GM12878 (cell line): ENCODE results near the gene DUOXA1. TPM values are rescaled to one million over a fixed set of nuclear protein-coding genes. Genes with fewer than 3 reads are reported as not detected.
"Not testable (repeated sequence)": the region's sequence is repeated elsewhere in the genome, so short reads cannot be mapped to it uniquely, and the experiment has no call there.

Source experiments
- ATAC-seq: fragments of 200-7000 bp; cut with Tn5 transposase; 3 replicates; pipeline ENCODE4 v1.9.1; 2020; ENCODE audit warnings: mild to moderate bottlenecking, moderate library complexity
- BruUV-seq: library from RNA; stranded (reverse); fragments of 400-500 nt; replicated peaks from 2 replicates; lab custom pipeline; 2021; lab: Mats Ljungman, UMichigan
- CTCF ChIA-PET: fragments of 300-600 bp; sonication (Branson Sonifier 250); formaldehyde crosslinking; extraction: SDS; loops from one replicate; lab custom pipeline; 2021; ENCODE audit warnings: inconsistent platforms; lab: Yijun Ruan, JAX
- POLR2A ChIA-PET: fragments of 350-600 bp; formaldehyde crosslinking; extraction: SDS; loops from one replicate; lab custom pipeline; 2021; ENCODE audit warnings: inconsistent platforms; lab: Charles Lee
- RAD21 ChIA-PET: fragments of 300-600 bp; sonication (Branson Sonifier 250); formaldehyde crosslinking; loops from one replicate; lab custom pipeline; 2023; ENCODE audit warnings: antibody characterized with exemption; ENCODE audit not compliant: unreplicated experiment; lab: Charles Lee
- SMC1A ChIA-PET: fragments of 300-600 bp; sonication (Branson Sonifier 250); formaldehyde crosslinking; loops from one replicate; lab custom pipeline; 2023; ENCODE audit not compliant: unreplicated experiment, uncharacterized antibody; lab: Charles Lee
- DNase-seq: peaks from one replicate; pipeline ENCODE4 v3.0.0-alpha.2; 2011; ENCODE audit warnings: low read depth, low spot score
- FAIRE-seq: peaks from 3 replicates; lab custom pipeline; 2011; peaks lifted over from hg19 to GRCh38; lab: Jason Lieb, UNC
- H2AFZ ChIP-seq: 2 replicates; pipeline ENCODE4 v1.6.0; 2011; ENCODE audit warnings: low read depth, low read length, control low read depth; ENCODE audit not compliant: control insufficient read depth
- H3K27ac ChIP-seq: 2 replicates; pipeline ENCODE4 v1.5.1; 2011; ENCODE audit warnings: control low read depth; ENCODE audit not compliant: control insufficient read depth, insufficient read depth
- H3K27me3 ChIP-seq, 2 experiments: replicated peaks in 1 of 2; 2 replicates each; pipeline versions ENCODE4 v1.6.0 to v1.6.1; 2011; ENCODE audit warnings: low read length in 1 of 2; ENCODE audit not compliant: control insufficient read depth in 2 of 2, insufficient read depth in 2 of 2
- H3K36me3 ChIP-seq, 2 experiments: 2 replicates each; pipeline ENCODE4 v1.5.1; 2011; ENCODE audit warnings: low read length in 1 of 2; ENCODE audit not compliant: control insufficient read depth in 2 of 2, insufficient read depth in 2 of 2
- H3K4me1 ChIP-seq: 2 replicates; pipeline ENCODE4 v1.6.1; 2011; ENCODE audit warnings: mild to moderate bottlenecking, low read length, moderate library complexity, mixed read lengths; ENCODE audit not compliant: control insufficient read depth, insufficient read depth
- H3K4me2 ChIP-seq: 2 replicates; pipeline ENCODE4 v1.6.0; 2011; ENCODE audit warnings: control low read depth; ENCODE audit not compliant: control insufficient read depth, insufficient read depth
- H3K4me3 ChIP-seq: fragments of 200-600 bp; sonication (generic); 2 replicates; pipeline ENCODE4 v1.5.1; 2016
- H3K79me2 ChIP-seq: 2 replicates; pipeline ENCODE4 v1.6.0; 2011; ENCODE audit warnings: low read length; ENCODE audit not compliant: control insufficient read depth, insufficient read depth
- H3K9ac ChIP-seq: 2 replicates; pipeline ENCODE4 v1.8.0; 2011; ENCODE audit warnings: low read length, control low read depth, mixed read lengths; ENCODE audit not compliant: control insufficient read depth, insufficient read depth
- H3K9me3 ChIP-seq: replicated peaks from 3 replicates; pipeline ENCODE4 v1.5.1; 2011; ENCODE audit warnings: mild to moderate bottlenecking, low read length; ENCODE audit not compliant: control insufficient read depth, insufficient read depth
- H4K20me1 ChIP-seq: 2 replicates; pipeline ENCODE4 v1.6.0; 2011; ENCODE audit not compliant: control insufficient read depth, insufficient read depth
- whole genome bisulfite sequencing: methylation state at CpG from one replicate; pipeline ENCODE4 v1.1.6; 2016; ENCODE audit warnings: low lambda C conversion rate; ENCODE audit not compliant: insufficient replicate concordance, insufficient coverage; ENCODE audit errors: missing lambda C conversion rate; 5-methylcytosine and 5-hydroxymethylcytosine counted together
- in situ Hi-C: fragments of 300-500 bp; cut with MboI; formaldehyde crosslinking; loops from 9 replicates; pipeline ENCODE4 v1.14.3; 2018; ENCODE audit warnings: mixed read lengths
- intact Hi-C: fragments of 100-400 bp; cut with micrococcal nuclease; formaldehyde crosslinking; loops from one replicate; pipeline ENCODE4 v1.14.2; 2022; ENCODE audit not compliant: unreplicated experiment
- polyA plus RNA-seq, 11 experiments: library from polyadenylated mRNA; depleted of rRNA in 4 of 11; unstranded in 6 of 11; stranded (reverse) in 5 of 11; fragments of >200 nt; fragmentation: Nextera tagmentation in 4 of 11; fragmentation: Illumina TruSeq in 1 of 11; extraction: Ambion mirVana in 4 of 11; extraction: Trizol in 1 of 11; gene quantifications; 1 replicate in 1 of 11; 2 replicates in 10 of 11; pipeline versions ENCODE4 v1.2.1 to v1.2.3, GENCODE V29; 2011 to 2016; ENCODE audit warnings: inconsistent platforms in 2 of 11, missing spikeins in 2 of 11, low read depth in 1 of 11
- total RNA-seq, 4 experiments: library from RNA; depleted of rRNA in 3 of 4; stranded (reverse); fragments of >200 nt in 3 of 4; fragmentation: Illumina TruSeq in 1 of 4; extraction: Trizol in 1 of 4; gene quantifications; 2 replicates each; pipeline versions ENCODE4 v1.2.1 to v1.2.3, GENCODE V29; 2013 to 2021

DUOXA1 gene
- total and polyA plus RNA-seq, 10 of the 15 experiments (the other 5 are each of a cell fraction or from before 2014, with no cell fraction given): 0.08 TPM; not detected in 9

DNA sequence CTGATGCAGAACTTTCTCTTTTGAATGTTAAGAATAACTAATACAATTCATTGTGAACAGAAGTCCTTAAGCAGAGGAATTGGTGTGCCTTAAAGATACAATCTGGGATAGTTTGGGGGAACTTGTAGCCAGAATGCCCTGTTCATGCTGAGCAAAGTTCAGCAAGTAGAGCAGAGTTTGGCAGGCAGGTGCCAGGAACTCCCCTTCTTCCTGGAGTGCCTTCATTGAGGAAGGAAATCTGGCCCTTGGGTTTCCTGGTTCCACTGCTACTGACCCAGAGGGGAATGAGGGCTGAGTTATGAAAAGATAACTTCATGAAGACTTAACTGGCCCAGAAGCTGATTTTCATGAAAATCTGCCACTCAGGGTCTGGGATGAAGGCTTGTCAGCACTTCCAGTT, 56.1 kb downstream of the DUOXA1 start:
- RAD21 ChIA-PET, H3K4me3 ChIP-seq, H2AFZ ChIP-seq, H3K9ac ChIP-seq, ATAC-seq, SMC1A ChIA-PET, DNase-seq, H3K79me2 ChIP-seq, H3K27me3 ChIP-seq, FAIRE-seq, H4K20me1 ChIP-seq, H3K27ac ChIP-seq, in situ Hi-C loops, H3K4me1 ChIP-seq, H3K36me3 ChIP-seq, intact Hi-C loops, BruUV-seq, POLR2A ChIA-PET, H3K9me3 ChIP-seq, H3K4me2 ChIP-seq, CTCF ChIA-PET: not testable (repeated sequence)

DNA sequence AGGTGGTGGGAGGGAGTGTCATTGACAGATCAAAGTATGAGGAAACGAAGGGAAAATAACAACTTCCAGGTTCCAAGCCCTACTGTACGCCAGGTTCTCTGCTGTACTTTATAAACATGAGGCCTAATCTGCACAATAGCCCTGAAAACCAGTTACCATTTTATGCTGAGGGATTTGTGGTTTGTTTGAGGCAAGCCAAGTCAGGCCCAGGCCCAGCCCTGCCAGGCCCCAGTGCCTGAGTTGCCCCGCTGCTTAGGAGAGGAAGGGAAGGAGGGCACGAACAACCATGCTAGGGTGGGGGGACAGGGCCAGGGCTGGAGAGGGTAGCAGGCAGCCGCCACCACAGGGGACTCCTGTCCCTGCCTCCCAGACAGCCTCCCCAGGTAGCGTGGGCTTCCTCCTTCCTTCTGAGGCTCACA, 59.7 kb downstream of the DUOXA1 start:
- H3K9ac ChIP-seq, H3K9me3 ChIP-seq, ATAC-seq, intact Hi-C loops, H3K4me2 ChIP-seq, SMC1A ChIA-PET, H3K27ac ChIP-seq, H3K27me3 ChIP-seq, H4K20me1 ChIP-seq, H3K36me3 ChIP-seq, RAD21 ChIA-PET, H2AFZ ChIP-seq, DNase-seq, POLR2A ChIA-PET, FAIRE-seq, in situ Hi-C loops, H3K79me2 ChIP-seq, H3K4me3 ChIP-seq, BruUV-seq, H3K4me1 ChIP-seq: not testable (repeated sequence)
- CTCF ChIA-PET: interaction anchor here (0.6 kb wide), 1 partner anchor 382 kb away, joined by 3 read pairs; no protein-coding TSS in a partner anchor
- 100% methylated on average over 2 of the region's 6 CpGs for WGBS

Other genes with a start within 250 kb of the DUOXA1 start
Only the 7 nearest of the 8 such genes appear.
- not detected in 2 replicates for gene TERB2, start 173.2 kb downstream of the DUOXA1 start, total RNA-seq (2014; rRNA removed)
- gene TERB2, start 173.2 kb downstream of the DUOXA1 start, total RNA-seq (2014; rRNA removed; fragmentation: Illumina TruSeq; extraction: Trizol): not detected in 2 replicates
- not detected in 2 replicates for gene TERB2, start 173.2 kb downstream of the DUOXA1 start, total RNA-seq (2021)
- gene TERB2, start 173.2 kb downstream of the DUOXA1 start, polyA plus RNA-seq (2011; rRNA removed): not detected in 2 replicates
- not detected in 2 replicates for gene TERB2, start 173.2 kb downstream of the DUOXA1 start, polyA plus RNA-seq (2014; fragmentation: Illumina TruSeq; extraction: Trizol)
- not detected for gene TERB2, start 173.2 kb downstream of the DUOXA1 start, polyA plus RNA-seq (2014; fragmentation: Nextera tagmentation; extraction: Ambion mirVana)
- not detected in 2 replicates for gene TERB2, start 173.2 kb downstream of the DUOXA1 start, polyA plus RNA-seq (2014; rRNA removed)
- not detected for gene TERB2, start 173.2 kb downstream of the DUOXA1 start, polyA plus RNA-seq (2016; fragmentation: Nextera tagmentation; extraction: Ambion mirVana)
- 33.5 and 35.3 TPM in 2 replicates for gene SORD, start 106.7 kb downstream of the DUOXA1 start, total RNA-seq (2014; rRNA removed)
- gene SORD, start 106.7 kb downstream of the DUOXA1 start, total RNA-seq (2014; rRNA removed; fragmentation: Illumina TruSeq; extraction: Trizol): 24.5 and 29.2 TPM in 2 replicates
- 39.4 and 40.8 TPM in 2 replicates for gene SORD, start 106.7 kb downstream of the DUOXA1 start, total RNA-seq (2021)
- 49.9 and 51.7 TPM in 2 replicates for gene SORD, start 106.7 kb downstream of the DUOXA1 start, polyA plus RNA-seq (2011; rRNA removed)
- gene SORD, start 106.7 kb downstream of the DUOXA1 start, polyA plus RNA-seq (2014; fragmentation: Illumina TruSeq; extraction: Trizol): 29.4 and 39.4 TPM in 2 replicates
- gene SORD, start 106.7 kb downstream of the DUOXA1 start, polyA plus RNA-seq (2014; fragmentation: Nextera tagmentation; extraction: Ambion mirVana): 10 to 100 TPM in 1 of 2 experiments, 1 to 10 TPM in 1; 7.5 to 18.5 TPM
- gene SORD, start 106.7 kb downstream of the DUOXA1 start, polyA plus RNA-seq (2014; rRNA removed): 45.1 and 46.0 TPM in 2 replicates
- gene SORD, start 106.7 kb downstream of the DUOXA1 start, polyA plus RNA-seq (2016; fragmentation: Nextera tagmentation; extraction: Ambion mirVana): 10 to 100 TPM; 50.7 to 51.6 TPM
- gene DUOX2, start 15.7 kb downstream of the DUOXA1 start, total RNA-seq (2014; rRNA removed): not detected in 2 replicates
- gene DUOX2, start 15.7 kb downstream of the DUOXA1 start, total RNA-seq (2014; rRNA removed; fragmentation: Illumina TruSeq; extraction: Trizol): not detected in 2 replicates
- 0.05 and 0.16 TPM in 2 replicates for gene DUOX2, start 15.7 kb downstream of the DUOXA1 start, total RNA-seq (2021)
- not detected in 2 replicates for gene DUOX2, start 15.7 kb downstream of the DUOXA1 start, polyA plus RNA-seq (2011; rRNA removed)
- not detected in 2 replicates for gene DUOX2, start 15.7 kb downstream of the DUOXA1 start, polyA plus RNA-seq (2014; fragmentation: Illumina TruSeq; extraction: Trizol)
- not detected for gene DUOX2, start 15.7 kb downstream of the DUOXA1 start, polyA plus RNA-seq (2014; fragmentation: Nextera tagmentation; extraction: Ambion mirVana)
- gene DUOX2, start 15.7 kb downstream of the DUOXA1 start, polyA plus RNA-seq (2014; rRNA removed): not detected in 2 replicates
- not detected for gene DUOX2, start 15.7 kb downstream of the DUOXA1 start, polyA plus RNA-seq (2016; fragmentation: Nextera tagmentation; extraction: Ambion mirVana)
- gene DUOXA2, start 15.6 kb downstream of the DUOXA1 start, total RNA-seq (2014; rRNA removed): not detected in 2 replicates
- not detected in 2 replicates for gene DUOXA2, start 15.6 kb downstream of the DUOXA1 start, total RNA-seq (2014; rRNA removed; fragmentation: Illumina TruSeq; extraction: Trizol)
- gene DUOXA2, start 15.6 kb downstream of the DUOXA1 start, total RNA-seq (2021): not detected in 2 replicates
- not detected in 2 replicates for gene DUOXA2, start 15.6 kb downstream of the DUOXA1 start, polyA plus RNA-seq (2011; rRNA removed)
- not detected in 2 replicates for gene DUOXA2, start 15.6 kb downstream of the DUOXA1 start, polyA plus RNA-seq (2014; fragmentation: Illumina TruSeq; extraction: Trizol)
- not detected for gene DUOXA2, start 15.6 kb downstream of the DUOXA1 start, polyA plus RNA-seq (2014; fragmentation: Nextera tagmentation; extraction: Ambion mirVana)
- not detected in 2 replicates for gene DUOXA2, start 15.6 kb downstream of the DUOXA1 start, polyA plus RNA-seq (2014; rRNA removed)
- not detected for gene DUOXA2, start 15.6 kb downstream of the DUOXA1 start, polyA plus RNA-seq (2016; fragmentation: Nextera tagmentation; extraction: Ambion mirVana)
- 0.11 TPM in 1 of 2 replicates, not detected in the other for gene DUOX1, start 115 bp upstream of the DUOXA1 start, total RNA-seq (2014; rRNA removed)
- gene DUOX1, start 115 bp upstream of the DUOXA1 start, total RNA-seq (2014; rRNA removed; fragmentation: Illumina TruSeq; extraction: Trizol): not detected in 2 replicates
- 0.08 and 0.26 TPM in 2 replicates for gene DUOX1, start 115 bp upstream of the DUOXA1 start, total RNA-seq (2021)
- 0.30 and 0.56 TPM in 2 replicates for gene DUOX1, start 115 bp upstream of the DUOXA1 start, polyA plus RNA-seq (2011; rRNA removed)
- not detected in 2 replicates for gene DUOX1, start 115 bp upstream of the DUOXA1 start, polyA plus RNA-seq (2014; fragmentation: Illumina TruSeq; extraction: Trizol)
- under 1 TPM; 0.02 to 0.11 TPM for gene DUOX1, start 115 bp upstream of the DUOXA1 start, polyA plus RNA-seq (2014; fragmentation: Nextera tagmentation; extraction: Ambion mirVana)
- gene DUOX1, start 115 bp upstream of the DUOXA1 start, polyA plus RNA-seq (2014; rRNA removed): not detected in 2 replicates
- 1 to 10 TPM; 1.4 to 2.1 TPM for gene DUOX1, start 115 bp upstream of the DUOXA1 start, polyA plus RNA-seq (2016; fragmentation: Nextera tagmentation; extraction: Ambion mirVana)
- 1.6 TPM in 2 replicates for gene SHF, start 58.1 kb upstream of the DUOXA1 start, total RNA-seq (2014; rRNA removed)
- gene SHF, start 58.1 kb upstream of the DUOXA1 start, total RNA-seq (2014; rRNA removed; fragmentation: Illumina TruSeq; extraction: Trizol): 0.58 and 1.7 TPM in 2 replicates
- 1.4 and 2.4 TPM in 2 replicates for gene SHF, start 58.1 kb upstream of the DUOXA1 start, total RNA-seq (2021)
- gene SHF, start 58.1 kb upstream of the DUOXA1 start, polyA plus RNA-seq (2011; rRNA removed): 3.9 and 5.7 TPM in 2 replicates
- gene SHF, start 58.1 kb upstream of the DUOXA1 start, polyA plus RNA-seq (2014; fragmentation: Illumina TruSeq; extraction: Trizol): 0.17 and 1.0 TPM in 2 replicates
- gene SHF, start 58.1 kb upstream of the DUOXA1 start, polyA plus RNA-seq (2014; fragmentation: Nextera tagmentation; extraction: Ambion mirVana): under 1 TPM in 1 of 2 experiments, not detected in 1; 0.04 TPM
- gene SHF, start 58.1 kb upstream of the DUOXA1 start, polyA plus RNA-seq (2014; rRNA removed): 1.2 and 1.3 TPM in 2 replicates
- under 1 TPM; 0.08 to 0.75 TPM for gene SHF, start 58.1 kb upstream of the DUOXA1 start, polyA plus RNA-seq (2016; fragmentation: Nextera tagmentation; extraction: Ambion mirVana)
- gene SLC28A2, start 122.4 kb upstream of the DUOXA1 start, total RNA-seq (2014; rRNA removed): not detected in 2 replicates
- not detected in 2 replicates for gene SLC28A2, start 122.4 kb upstream of the DUOXA1 start, total RNA-seq (2014; rRNA removed; fragmentation: Illumina TruSeq; extraction: Trizol)
- not detected in 2 replicates for gene SLC28A2, start 122.4 kb upstream of the DUOXA1 start, total RNA-seq (2021)
- gene SLC28A2, start 122.4 kb upstream of the DUOXA1 start, polyA plus RNA-seq (2011; rRNA removed): 0.03 TPM in 1 of 2 replicates, not detected in the other
- gene SLC28A2, start 122.4 kb upstream of the DUOXA1 start, polyA plus RNA-seq (2014; fragmentation: Illumina TruSeq; extraction: Trizol): not detected in 2 replicates
- gene SLC28A2, start 122.4 kb upstream of the DUOXA1 start, polyA plus RNA-seq (2014; fragmentation: Nextera tagmentation; extraction: Ambion mirVana): under 1 TPM; 0.02 to 0.11 TPM
- not detected in 2 replicates for gene SLC28A2, start 122.4 kb upstream of the DUOXA1 start, polyA plus RNA-seq (2014; rRNA removed)
- gene SLC28A2, start 122.4 kb upstream of the DUOXA1 start, polyA plus RNA-seq (2016; fragmentation: Nextera tagmentation; extraction: Ambion mirVana): under 1 TPM; 0.18 to 0.21 TPM